ENCODE data around the gene LEFTY2.
"Not testable (repeated sequence)": the region's sequence is repeated elsewhere in the genome, so short reads cannot be mapped to it uniquely, and the experiment has no call there.

The LEFTY2 gene

DNA sequence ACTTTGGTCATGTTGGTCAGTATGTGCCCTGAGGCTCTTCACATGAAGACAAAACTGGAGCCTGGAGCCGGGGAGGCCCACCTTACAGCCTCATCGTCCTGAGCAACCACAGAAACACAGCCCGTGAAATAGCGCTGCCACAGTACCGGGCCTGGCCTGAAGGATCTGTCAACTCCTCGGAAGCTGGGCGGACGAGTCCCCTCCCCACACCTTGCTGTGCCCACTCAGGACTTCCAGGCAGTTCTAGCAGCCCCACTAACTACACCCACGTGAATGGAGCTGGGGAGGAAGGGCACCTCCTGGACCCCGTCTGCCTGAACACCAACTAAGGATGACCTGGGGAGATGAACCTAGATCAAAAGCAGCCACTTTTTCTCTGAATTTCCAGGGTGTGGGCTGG lies 33.4 kb upstream of the LEFTY2 start:
- H2BK12ac ChIP-seq (ENCODE audit: low read length) = no peak overlapping the region
- H4K91ac ChIP-seq (ENCODE audit: low read depth, low read length) = no peak overlapping the region
- H3K79me1 ChIP-seq (ENCODE audit: low read length) = no peaks in the 10 kb centered on the region
- H2BK120ac ChIP-seq (ENCODE audit: insufficient read depth, low read length, poor library complexity) = no peak overlapping the region
- no peak overlapping the region for H3K4ac ChIP-seq (ENCODE audit: low read depth, low read length)
- no peak overlapping the region for H3K4me3 ChIP-seq (ENCODE audit: low read depth, low read length)
- no peak overlapping the region for H3K14ac ChIP-seq (ENCODE audit: low read length)
- H2BK5ac ChIP-seq (ENCODE audit: low read depth, low read length, poor library complexity) = no peak overlapping the region
- H3K23ac ChIP-seq (ENCODE audit: low read length) = no peak overlapping the region
- no peaks in the 10 kb centered on the region for H3K27me3 ChIP-seq (ENCODE audit: insufficient read depth, low read length)
- H2AK5ac ChIP-seq (ENCODE audit: low read length) = no peak overlapping the region
- no peaks in the 10 kb centered on the region for H3K79me2 ChIP-seq (ENCODE audit: control insufficient read depth, insufficient read depth, low read length, poor library complexity)
- H3K4me1 ChIP-seq (ENCODE audit: control insufficient read depth in 1 of 2, insufficient read depth in 2 of 2, low read length in 2 of 2) = no peaks in the 10 kb centered on the region
- H3K9ac ChIP-seq (ENCODE audit: low read length) = no peak overlapping the region
- H2AFZ ChIP-seq (ENCODE audit: insufficient read depth, low read length, poor library complexity) = no peak overlapping the region
- peaks cover 0 to 9% of the 10 kb centered on the region in 2 experiments for H3K36me3 ChIP-seq (ENCODE audit: control insufficient read depth in 1 of 2, insufficient read depth in 2 of 2, low read length in 2 of 2)
- H3K27ac ChIP-seq (ENCODE audit: low read depth, low read length) = no peak overlapping the region
- no peak overlapping the region for H4K12ac ChIP-seq (ENCODE audit: low read depth, low read length)
- H3K18ac ChIP-seq (ENCODE audit: low read length) = no peak overlapping the region
- DNase-seq = no peak
- H3K4me2 ChIP-seq (ENCODE audit: low read length) = no peak overlapping the region
- no peak overlapping the region for H4K8ac ChIP-seq (ENCODE audit: low read depth, low read length)
- no CpG with 5 or more reads among the region's 10 CpGs for WGBS (ENCODE audit: extremely low coverage, insufficient coverage, insufficient read length)
- H3K9me3 ChIP-seq (ENCODE audit: insufficient read depth, low read depth, low read length) = peaks cover 2% of the 10 kb centered on the region

DNA sequence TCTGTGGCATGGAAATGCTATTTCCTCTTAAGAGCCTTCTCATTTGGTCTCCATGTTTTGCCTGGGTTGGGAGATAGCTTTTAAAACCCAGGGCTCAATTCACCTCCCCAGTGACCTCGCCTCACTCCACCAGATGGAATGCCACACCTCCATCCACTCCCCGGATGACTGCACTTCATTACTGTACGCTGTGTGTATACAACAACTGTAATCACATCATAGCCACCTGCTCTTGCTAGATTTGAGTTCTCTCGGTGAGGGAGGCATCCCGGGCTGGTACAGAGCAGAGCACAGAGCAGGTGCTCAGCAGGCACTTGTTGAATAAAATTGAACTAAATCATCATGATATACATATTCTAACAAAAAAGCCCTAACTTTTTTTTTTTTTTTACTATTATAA lies 32.1 kb upstream of the LEFTY2 start:
- no CpG with 5 or more reads among the region's 5 CpGs for WGBS (ENCODE audit: extremely low coverage, insufficient coverage, insufficient read length)
- Histone ChIP-seq H3K4me1 (ENCODE audit: control insufficient read depth in 1 of 2, insufficient read depth in 2 of 2, low read length in 2 of 2) (no peaks in the 10 kb centered on the region), H2AK5ac (ENCODE audit: low read length) (no peak overlapping the region), H3K9me3 (ENCODE audit: insufficient read depth, low read depth, low read length) (peaks cover 2% of the 10 kb centered on the region), H3K27ac (ENCODE audit: low read depth, low read length) (no peak overlapping the region), H3K4me3 (ENCODE audit: low read depth, low read length) (no peak overlapping the region), H3K27me3 (ENCODE audit: insufficient read depth, low read length) (no peaks in the 10 kb centered on the region), H3K36me3 (ENCODE audit: control insufficient read depth in 1 of 2, insufficient read depth in 2 of 2, low read length in 2 of 2) (peaks cover 0 to 6% of the 10 kb centered on the region in 2 experiments), H3K14ac (ENCODE audit: low read length) (no peak overlapping the region), H4K12ac (ENCODE audit: low read depth, low read length) (no peak overlapping the region), H2BK120ac (ENCODE audit: insufficient read depth, low read length, poor library complexity) (no peak overlapping the region), H3K4ac (ENCODE audit: low read depth, low read length) (no peak overlapping the region), H3K18ac (ENCODE audit: low read length) (no peak overlapping the region), H4K8ac (ENCODE audit: low read depth, low read length) (no peak overlapping the region), H4K91ac (ENCODE audit: low read depth, low read length) (no peak overlapping the region), H3K23ac (ENCODE audit: low read length) (no peak overlapping the region), H2BK12ac (ENCODE audit: low read length) (no peak overlapping the region), H3K79me1 (ENCODE audit: low read length) (no peaks in the 10 kb centered on the region), H3K79me2 (ENCODE audit: control insufficient read depth, insufficient read depth, low read length, poor library complexity) (no peaks in the 10 kb centered on the region), H3K9ac (ENCODE audit: low read length) (no peak overlapping the region), H2BK5ac (ENCODE audit: low read depth, low read length, poor library complexity) (no peak overlapping the region), H2AFZ (ENCODE audit: insufficient read depth, low read length, poor library complexity) (no peak overlapping the region), H3K4me2 (ENCODE audit: low read length) (no peak overlapping the region)
- DNase-seq = no peak

DNA sequence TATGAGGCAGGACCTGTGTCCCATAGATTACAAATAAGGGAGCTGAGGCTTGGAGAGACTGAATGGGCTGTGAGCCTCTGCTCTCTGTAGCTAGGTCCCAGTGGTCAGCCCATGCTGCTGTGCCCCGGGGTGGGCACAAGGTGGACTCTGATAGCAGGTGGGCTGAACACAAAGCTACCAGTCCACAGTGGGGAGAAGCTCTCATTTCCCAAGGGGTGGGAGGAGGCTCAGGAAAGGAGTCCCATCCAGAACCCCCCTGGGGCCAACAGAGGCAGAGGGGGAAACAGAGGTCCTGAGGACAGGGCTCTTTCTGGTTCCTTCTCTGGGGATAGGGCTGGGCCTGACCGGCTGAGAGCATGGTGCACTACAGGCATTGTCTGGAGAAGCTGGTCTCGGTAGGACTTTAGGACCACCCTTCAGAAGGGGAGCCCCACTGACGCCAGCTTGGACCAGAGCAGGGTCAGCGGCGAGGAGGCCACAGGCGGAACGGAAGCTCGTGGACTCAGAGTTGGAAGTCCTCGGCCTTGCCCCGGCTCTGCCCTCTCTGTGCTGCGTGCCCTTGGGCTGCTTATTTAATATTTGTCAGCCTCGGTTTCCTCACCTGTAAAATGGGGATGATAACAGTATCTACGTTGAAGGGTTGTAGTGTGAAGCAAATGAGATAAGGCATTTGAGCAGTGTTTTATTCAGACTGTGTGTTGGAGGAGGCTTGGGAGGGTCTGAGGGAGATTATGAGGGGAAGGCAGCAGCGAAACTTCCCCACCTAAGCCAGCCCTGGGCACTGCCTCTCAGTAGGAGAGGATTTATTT lies 31.5 kb upstream of the LEFTY2 start:
- no peak overlapping the region for H3K4me3 ChIP-seq (ENCODE audit: low read depth, low read length)
- no peaks in the 10 kb centered on the region for H3K4me1 ChIP-seq (ENCODE audit: control insufficient read depth in 1 of 2, insufficient read depth in 2 of 2, low read length in 2 of 2)
- no peak overlapping the region for H2BK5ac ChIP-seq (ENCODE audit: low read depth, low read length, poor library complexity)
- H3K9me3 ChIP-seq (ENCODE audit: insufficient read depth, low read depth, low read length) = peaks cover 2% of the 10 kb centered on the region
- H3K23ac ChIP-seq (ENCODE audit: low read length) = no peak overlapping the region
- H3K36me3 ChIP-seq (ENCODE audit: control insufficient read depth in 1 of 2, insufficient read depth in 2 of 2, low read length in 2 of 2) = peaks cover 0 to under 1% of the 10 kb centered on the region in 2 experiments
- no peak overlapping the region for H2BK120ac ChIP-seq (ENCODE audit: insufficient read depth, low read length, poor library complexity)
- no peak overlapping the region for H3K9ac ChIP-seq (ENCODE audit: low read length)
- H3K4ac ChIP-seq (ENCODE audit: low read depth, low read length) = no peak overlapping the region
- H2BK12ac ChIP-seq (ENCODE audit: low read length) = no peak overlapping the region
- no peak overlapping the region for H4K12ac ChIP-seq (ENCODE audit: low read depth, low read length)
- H3K27me3 ChIP-seq (ENCODE audit: insufficient read depth, low read length) = no peaks in the 10 kb centered on the region
- no peak overlapping the region for H4K91ac ChIP-seq (ENCODE audit: low read depth, low read length)
- H3K79me1 ChIP-seq (ENCODE audit: low read length) = no peaks in the 10 kb centered on the region
- no peak overlapping the region for H3K14ac ChIP-seq (ENCODE audit: low read length)
- H3K79me2 ChIP-seq (ENCODE audit: control insufficient read depth, insufficient read depth, low read length, poor library complexity) = no peaks in the 10 kb centered on the region
- no CpG with 5 or more reads among the region's 15 CpGs for WGBS (ENCODE audit: extremely low coverage, insufficient coverage, insufficient read length)
- no peak overlapping the region for H3K4me2 ChIP-seq (ENCODE audit: low read length)
- no peak overlapping the region for H2AK5ac ChIP-seq (ENCODE audit: low read length)
- H3K18ac ChIP-seq (ENCODE audit: low read length) = no peak overlapping the region
- H2AFZ ChIP-seq (ENCODE audit: insufficient read depth, low read length, poor library complexity) = no peak overlapping the region
- H3K27ac ChIP-seq (ENCODE audit: low read depth, low read length) = no peak overlapping the region
- no peak for DNase-seq
- H4K8ac ChIP-seq (ENCODE audit: low read depth, low read length) = no peak overlapping the region

DNA sequence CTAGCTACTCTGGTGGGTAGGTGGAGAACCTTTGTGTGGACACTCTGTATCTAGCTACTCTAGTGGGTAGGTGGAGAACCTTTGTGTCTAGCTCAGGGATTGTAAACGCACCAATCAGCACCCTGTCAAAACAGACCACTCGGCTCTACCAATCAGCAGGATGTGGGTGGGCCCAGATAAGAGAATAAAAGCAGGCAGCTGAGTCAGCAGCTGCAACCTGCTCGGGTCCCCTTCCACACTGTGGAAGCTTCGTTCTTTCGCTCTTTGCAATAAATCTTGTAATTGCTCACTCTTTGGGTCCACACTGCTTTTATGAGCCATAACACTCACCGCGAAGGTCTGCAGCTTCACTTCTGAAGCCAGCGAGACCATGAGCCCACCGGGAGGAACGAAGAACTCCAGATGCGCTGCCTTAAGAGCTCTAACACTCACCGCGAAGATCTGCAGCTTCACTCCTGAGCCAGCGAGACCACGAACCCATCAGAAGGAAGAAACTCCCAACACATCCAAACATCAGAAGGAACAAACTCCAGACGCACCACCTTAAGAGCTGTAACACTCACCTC lies 29.7 kb upstream of the LEFTY2 start:
- not testable (repeated sequence) for H3K9me3 ChIP-seq (ENCODE audit: insufficient read depth, low read depth, low read length)
- WGBS (ENCODE audit: extremely low coverage, insufficient coverage, insufficient read length) = no CpG with 5 or more reads among the region's 16 CpGs

More for the DNA sequence above, 29.7 kb upstream of the LEFTY2 start:
- not testable (repeated sequence) for H3K18ac ChIP-seq (ENCODE audit: low read length); H2AFZ ChIP-seq (ENCODE audit: insufficient read depth, low read length, poor library complexity); H3K36me3 ChIP-seq (ENCODE audit: control insufficient read depth in 1 of 2, insufficient read depth in 2 of 2, low read length in 2 of 2); H3K79me2 ChIP-seq (ENCODE audit: control insufficient read depth, insufficient read depth, low read length, poor library complexity); H2BK5ac ChIP-seq (ENCODE audit: low read depth, low read length, poor library complexity); H4K8ac ChIP-seq (ENCODE audit: low read depth, low read length); DNase-seq; H3K23ac ChIP-seq (ENCODE audit: low read length); H3K14ac ChIP-seq (ENCODE audit: low read length); H3K4me1 ChIP-seq (ENCODE audit: control insufficient read depth in 1 of 2, insufficient read depth in 2 of 2, low read length in 2 of 2); H4K91ac ChIP-seq (ENCODE audit: low read depth, low read length); H2BK120ac ChIP-seq (ENCODE audit: insufficient read depth, low read length, poor library complexity); H3K4me2 ChIP-seq (ENCODE audit: low read length); H3K27ac ChIP-seq (ENCODE audit: low read depth, low read length); H3K4ac ChIP-seq (ENCODE audit: low read depth, low read length); H3K79me1 ChIP-seq (ENCODE audit: low read length); H3K4me3 ChIP-seq (ENCODE audit: low read depth, low read length); H3K9ac ChIP-seq (ENCODE audit: low read length); H3K27me3 ChIP-seq (ENCODE audit: insufficient read depth, low read length); H4K12ac ChIP-seq (ENCODE audit: low read depth, low read length); H2BK12ac ChIP-seq (ENCODE audit: low read length); H2AK5ac ChIP-seq (ENCODE audit: low read length)
